Brain microvascular endothelial cell (primary cell): ENCODE results near the gene GIPC2.
"Not testable (repeated sequence)": the region's sequence is repeated elsewhere in the genome, so short reads cannot be mapped to it uniquely, and the experiment has no call there.

ENCODE experiments used
- DNase-seq: peaks from one replicate; pipeline ENCODE4 v3.0.0-alpha.2; 2020
- H3K27ac ChIP-seq: fragments of 250-450 bp; sonication (Bioruptor Pico); 2 replicates; pipeline ENCODE4 v1.5.1; 2020; ENCODE audit warnings: mild to moderate bottlenecking, moderate library complexity
- H3K27me3 ChIP-seq: fragments of 250-450 bp; sonication (Bioruptor Pico); replicated peaks from 2 replicates; pipeline ENCODE4 v1.5.1; 2020; ENCODE audit warnings: mild to moderate bottlenecking
- H3K36me3 ChIP-seq: fragments of 250-450 bp; sonication (Bioruptor Pico); replicated peaks from 2 replicates; pipeline ENCODE4 v1.5.1; 2020; ENCODE audit warnings: mild to moderate bottlenecking
- H3K4me3 ChIP-seq: 2 replicates; pipeline ENCODE4 v1.5.1; 2011; ENCODE audit warnings: low read depth, mild to moderate bottlenecking, control low read depth, low read length, moderate library complexity
- in situ Hi-C: cut with HindIII; loops from 2 replicates; pipeline ENCODE4 v1.10.0; 2017; ENCODE audit warnings: low sequenced_read_pairs, low pct_ligation_motif_present
- TF ChIP-seq, protein P1 (sequence below): IDR thresholded peaks from 2 replicates; pipeline ENCODE4 v1.5.1; 2011; ENCODE audit warnings: low read depth, mild to moderate bottlenecking, moderate library complexity, low read length, control low read depth, inconsistent platforms; ENCODE audit errors: missing control alignments

GIPC2 gene

DNA sequence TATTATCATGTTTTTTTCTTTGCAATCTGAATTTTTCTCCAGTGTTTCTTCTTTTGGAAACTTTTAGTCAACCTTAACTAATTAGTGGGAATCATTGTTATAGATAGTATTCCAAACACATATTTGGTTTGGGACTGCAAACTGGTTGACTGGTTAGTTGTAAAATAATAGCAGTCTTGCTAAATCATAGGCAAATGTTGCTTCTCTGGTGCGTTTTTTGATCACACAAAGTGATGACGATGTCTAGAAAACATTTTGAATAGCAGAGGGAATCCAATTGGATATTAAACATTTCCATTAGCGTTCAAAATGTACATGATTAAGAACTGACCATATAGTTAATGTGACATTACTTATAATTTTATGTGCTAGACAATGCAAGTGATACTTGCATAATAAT lies 36.5 kb upstream of the GIPC2 start:
- Histone ChIP-seq H3K27me3 (no peaks in the 10 kb centered on the region), H3K36me3 (peaks cover 19% of the 10 kb centered on the region), H3K4me3 (peak overlapping the region; percentile 26), H3K27ac (no peak overlapping the region)
- DNase-seq, result no peak
- in situ Hi-C loops, result no loop called here
- TF ChIP-seq, protein P1, sequence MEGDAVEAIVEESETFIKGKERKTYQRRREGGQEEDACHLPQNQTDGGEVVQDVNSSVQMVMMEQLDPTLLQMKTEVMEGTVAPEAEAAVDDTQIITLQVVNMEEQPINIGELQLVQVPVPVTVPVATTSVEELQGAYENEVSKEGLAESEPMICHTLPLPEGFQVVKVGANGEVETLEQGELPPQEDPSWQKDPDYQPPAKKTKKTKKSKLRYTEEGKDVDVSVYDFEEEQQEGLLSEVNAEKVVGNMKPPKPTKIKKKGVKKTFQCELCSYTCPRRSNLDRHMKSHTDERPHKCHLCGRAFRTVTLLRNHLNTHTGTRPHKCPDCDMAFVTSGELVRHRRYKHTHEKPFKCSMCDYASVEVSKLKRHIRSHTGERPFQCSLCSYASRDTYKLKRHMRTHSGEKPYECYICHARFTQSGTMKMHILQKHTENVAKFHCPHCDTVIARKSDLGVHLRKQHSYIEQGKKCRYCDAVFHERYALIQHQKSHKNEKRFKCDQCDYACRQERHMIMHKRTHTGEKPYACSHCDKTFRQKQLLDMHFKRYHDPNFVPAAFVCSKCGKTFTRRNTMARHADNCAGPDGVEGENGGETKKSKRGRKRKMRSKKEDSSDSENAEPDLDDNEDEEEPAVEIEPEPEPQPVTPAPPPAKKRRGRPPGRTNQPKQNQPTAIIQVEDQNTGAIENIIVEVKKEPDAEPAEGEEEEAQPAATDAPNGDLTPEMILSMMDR, result no peak

DNA sequence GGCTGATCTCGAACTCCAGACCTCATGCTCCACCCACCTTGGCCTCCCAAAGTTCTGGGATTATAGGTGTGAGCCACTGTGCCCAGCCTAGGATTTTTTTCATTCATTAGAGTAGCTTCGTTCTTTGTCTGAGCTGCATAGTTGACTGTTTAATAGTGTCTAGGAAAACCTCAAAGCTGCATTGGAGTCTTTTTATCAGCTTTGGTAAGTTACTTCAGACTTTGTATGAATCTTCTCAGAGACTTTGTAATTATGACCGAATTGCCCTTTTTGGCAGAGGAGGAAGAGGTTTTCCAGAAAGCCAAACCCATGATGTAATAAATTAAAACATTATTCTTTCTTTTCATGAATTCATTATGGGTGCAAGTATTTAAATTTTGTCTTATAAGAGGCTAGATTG lies 35.9 kb upstream of the GIPC2 start:
- no peaks in the 10 kb centered on the region for H3K27me3 ChIP-seq
- in situ Hi-C loops, result no loop called here
- DNase-seq, result no peak
- H3K4me3 ChIP-seq, result no peak overlapping the region
- H3K36me3 ChIP-seq, result peaks cover 24% of the 10 kb centered on the region
- TF ChIP-seq, protein P1, result no peak
- H3K27ac ChIP-seq, result peak overlapping the region; percentile 16

DNA sequence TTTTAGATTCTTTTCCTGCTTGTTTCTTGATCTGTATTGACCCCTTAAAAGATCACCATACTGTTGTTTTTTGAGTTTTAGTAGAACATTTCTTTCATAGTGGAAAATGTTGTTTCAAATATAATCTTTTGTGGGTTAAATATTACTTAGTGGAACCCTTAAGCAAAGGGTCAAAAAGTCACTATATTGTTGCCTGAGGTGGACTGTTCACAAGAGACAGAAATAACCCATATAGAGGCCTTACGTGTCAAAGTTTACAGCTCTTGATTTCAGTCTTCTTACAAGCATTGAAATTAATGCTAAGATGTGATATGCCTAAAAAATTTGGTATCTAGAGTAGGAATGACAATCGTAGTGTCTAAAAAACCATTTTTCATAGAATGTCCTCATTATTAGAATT lies 34.7 kb upstream of the GIPC2 start:
- DNase-seq, result no peak
- Histone ChIP-seq H3K36me3 (peaks cover 33% of the 10 kb centered on the region), H3K4me3 (no peak overlapping the region), H3K27ac (no peak overlapping the region), H3K27me3 (no peaks in the 10 kb centered on the region)
- in situ Hi-C loops, result no loop called here
- TF ChIP-seq, protein P1, result no peak

DNA sequence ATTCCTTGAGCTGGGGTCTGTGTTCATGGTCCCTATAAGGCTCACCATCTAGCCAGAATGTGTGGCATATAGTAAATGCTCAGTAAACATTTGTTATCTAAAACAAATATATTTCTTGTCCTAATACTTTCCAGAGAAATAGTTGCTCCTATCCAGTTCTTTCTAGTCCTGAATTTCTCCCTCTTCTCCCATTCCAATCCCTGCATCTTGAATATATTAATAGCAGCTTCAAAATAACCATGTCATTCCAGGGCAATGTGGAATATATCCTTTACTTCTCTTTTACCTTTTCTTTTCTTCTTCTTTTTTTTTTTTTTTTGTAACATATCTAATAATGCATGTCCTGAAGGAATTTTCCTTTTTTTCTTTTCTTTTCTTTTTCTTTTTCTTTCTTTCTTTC lies 30.6 kb upstream of the GIPC2 start:
- DNase-seq, result no peak
- Histone ChIP-seq H3K27me3 (no peaks in the 10 kb centered on the region), H3K4me3 (no peak overlapping the region), H3K36me3 (peaks cover 58% of the 10 kb centered on the region), H3K27ac (no peak overlapping the region)
- in situ Hi-C loops, result no loop called here
- TF ChIP-seq, protein P1, result no peak

DNA sequence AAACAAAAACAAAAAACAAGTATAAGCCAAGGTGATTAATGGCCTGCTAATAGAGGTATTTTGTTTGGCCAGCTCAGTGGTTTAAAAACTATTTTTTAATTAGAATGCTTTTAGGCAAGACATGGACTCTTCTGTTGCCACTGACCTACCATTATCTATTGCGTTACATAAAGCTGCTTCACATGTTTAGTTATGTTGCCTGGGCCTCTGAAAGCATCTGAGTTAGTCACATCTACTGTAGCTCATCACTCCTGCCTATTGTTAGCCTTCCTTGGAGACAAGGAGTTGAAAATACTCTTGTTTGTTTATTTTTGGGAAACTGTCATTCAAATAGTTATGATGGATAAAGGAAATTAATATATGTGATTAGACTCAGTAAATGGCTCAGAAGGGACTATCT lies 26.7 kb upstream of the GIPC2 start:
- H3K27me3 ChIP-seq, result no peaks in the 10 kb centered on the region
- no peak overlapping the region for H3K4me3 ChIP-seq
- TF ChIP-seq, protein P1, result no peak
- H3K36me3 ChIP-seq, result peaks cover 42% of the 10 kb centered on the region
- no peak for DNase-seq
- H3K27ac ChIP-seq, result no peak overlapping the region
- in situ Hi-C loops, result no loop called here

DNA sequence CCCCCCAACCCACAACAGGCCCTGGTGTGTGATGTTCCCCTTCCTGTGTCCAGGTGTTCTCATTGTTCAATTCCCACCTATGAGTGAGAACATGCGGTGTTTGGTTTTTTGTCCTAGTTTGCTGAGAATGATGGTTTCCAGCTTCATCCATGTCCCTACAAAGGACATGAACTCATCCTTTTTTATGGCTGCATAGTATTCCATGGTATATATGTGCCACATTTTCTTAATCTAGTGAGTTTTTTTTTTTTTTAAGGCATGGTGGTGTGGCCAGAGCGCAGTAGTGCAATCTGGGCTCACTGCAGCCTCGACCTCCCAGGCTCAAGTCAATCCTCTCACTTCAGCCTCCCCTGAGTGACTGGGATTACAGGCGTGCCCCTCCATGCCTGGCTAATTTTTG lies 24.6 kb upstream of the GIPC2 start:
- H3K27ac ChIP-seq, in situ Hi-C loops, DNase-seq, H3K4me3 ChIP-seq, H3K27me3 ChIP-seq: not testable (repeated sequence)
- H3K36me3 ChIP-seq, result peaks cover 25% of the 10 kb centered on the region
